ENCODE measurements around the gene SCN11A.

- TF ChIP-seq CTCF (IDR thresholded peaks at IDR 0.05 in 4 of 5, conservative IDR thresholded peaks at IDR 0.05 in 1 of 5) (no peak), POLR2A (IDR thresholded peaks at IDR 0.05) (no peak)
Observed at GRCh38 chr3:39021465-39022285, 30.1 kb downstream of the SCN11A start.
